WTC11 (cell line): ENCODE results near the gene PIGN. TPM values are rescaled to one million over a fixed set of nuclear protein-coding genes. Genes with fewer than 3 reads are reported as not detected.

ENCODE experiments used
- ATAC-seq: fragments of 200-7000 bp; cut with Tn5 transposase; 2 replicates; pipeline ENCODE4 v1.10.0; 2021; ENCODE audit warnings: mild to moderate bottlenecking, moderate library complexity
- CTCF ChIA-PET: fragments of 300-600 bp; sonication (Branson Sonifier 250); formaldehyde crosslinking; loops from one replicate; lab custom pipeline; 2021; ENCODE audit warnings: antibody characterized with exemption; lab: Charles Lee
- POLR2A ChIA-PET: fragments of 350-600 bp; sonication (Branson Sonifier 250); formaldehyde crosslinking; loops from one replicate; lab custom pipeline; 2021; ENCODE audit warnings: antibody characterized with exemption; lab: Charles Lee
- DNase-seq: peaks from one replicate; pipeline ENCODE4 v3.0.0; 2021; ENCODE audit warnings: low spot score
- H3K27ac Mint-ChIP-seq: 2 replicates; pipeline ENCODE4 v1.8.0; 2021; ENCODE audit warnings: mixed read lengths
- H3K27me3 Mint-ChIP-seq: 2 replicates; pipeline ENCODE4 v1.8.0; 2021; ENCODE audit warnings: low read depth, mild to moderate bottlenecking, moderate library complexity, mixed read lengths
- H3K36me3 Mint-ChIP-seq: 2 replicates; pipeline ENCODE4 v1.8.0; 2021; ENCODE audit warnings: mixed read lengths
- H3K4me1 Mint-ChIP-seq: 2 replicates; pipeline ENCODE4 v1.8.0; 2022; ENCODE audit warnings: mixed read lengths
- H3K4me3 Mint-ChIP-seq: 2 replicates; pipeline ENCODE4 v1.8.0; 2021; ENCODE audit warnings: mild to moderate bottlenecking, moderate library complexity, mixed read lengths
- H3K9me3 Mint-ChIP-seq: 2 replicates; pipeline ENCODE4 v1.8.0; 2021; ENCODE audit warnings: mixed read lengths
- ATF6 ChIP-seq: sonication (generic); formaldehyde crosslinking; IDR thresholded peaks from 2 replicates; pipeline ENCODE4 v1.8.1; 2023; ENCODE audit warnings: mild to moderate bottlenecking, missing genetic modification reagents
- E2F1 ChIP-seq: sonication (generic); formaldehyde crosslinking; IDR thresholded peaks from 2 replicates; pipeline ENCODE4 v1.8.0; 2022; ENCODE audit warnings: mild to moderate bottlenecking, missing genetic modification reagents
- E2F4 ChIP-seq: sonication (generic); formaldehyde crosslinking; IDR thresholded peaks from 2 replicates; pipeline ENCODE4 v1.8.1; 2022; ENCODE audit warnings: low read depth, mild to moderate bottlenecking, moderate library complexity, missing genetic modification reagents, borderline replicate concordance
- ERG ChIP-seq: fragments of 250-450 bp; sonication (Bioruptor Pico); IDR thresholded peaks from 2 replicates; pipeline ENCODE4 v1.8.0; 2021; ENCODE audit warnings: mild to moderate bottlenecking
- FOXP4 ChIP-seq: sonication (generic); formaldehyde crosslinking; IDR thresholded peaks from 2 replicates; pipeline ENCODE4 v1.8.0; 2022; ENCODE audit warnings: mild to moderate bottlenecking, missing genetic modification reagents
- GABPB1 ChIP-seq: sonication (generic); formaldehyde crosslinking; IDR thresholded peaks from 2 replicates; pipeline ENCODE4 v1.8.1; 2023; ENCODE audit warnings: mild to moderate bottlenecking, missing genetic modification reagents
- IRF1 ChIP-seq: sonication (generic); formaldehyde crosslinking; IDR thresholded peaks from 2 replicates; pipeline ENCODE4 v1.8.0; 2023; ENCODE audit warnings: missing genetic modification reagents
- JUN ChIP-seq: sonication (generic); formaldehyde crosslinking; IDR thresholded peaks from 2 replicates; pipeline ENCODE4 v1.8.0; 2023; ENCODE audit warnings: mild to moderate bottlenecking, missing genetic modification reagents
- MYBL2 ChIP-seq: sonication (generic); formaldehyde crosslinking; IDR thresholded peaks from 2 replicates; pipeline ENCODE4 v1.8.1; 2023; ENCODE audit warnings: mild to moderate bottlenecking, moderate library complexity, missing genetic modification reagents
- NR2C2 ChIP-seq: sonication (generic); formaldehyde crosslinking; IDR thresholded peaks from 2 replicates; pipeline ENCODE4 v1.8.0; 2022; ENCODE audit warnings: mild to moderate bottlenecking, missing genetic modification reagents
- NR3C1 ChIP-seq: sonication (generic); formaldehyde crosslinking; conservative IDR thresholded peaks from 2 replicates; pipeline ENCODE4 v1.8.1; 2023; ENCODE audit warnings: low read depth, mild to moderate bottlenecking, missing genetic modification reagents
- SP1 ChIP-seq: sonication (generic); formaldehyde crosslinking; conservative IDR thresholded peaks from 2 replicates; pipeline ENCODE4 v1.8.1; 2022; ENCODE audit warnings: missing genetic modification reagents
- USF2 ChIP-seq: sonication (generic); formaldehyde crosslinking; IDR thresholded peaks from 2 replicates; pipeline ENCODE4 v1.8.1; 2023; ENCODE audit warnings: mild to moderate bottlenecking, missing genetic modification reagents, moderate library complexity
- ZNF281 ChIP-seq: sonication (generic); formaldehyde crosslinking; IDR thresholded peaks from 2 replicates; pipeline ENCODE4 v1.8.0; 2023; ENCODE audit warnings: mild to moderate bottlenecking, missing genetic modification reagents
- ZNF416 ChIP-seq: fragments of 250-450 bp; sonication (Bioruptor Pico); IDR thresholded peaks from 2 replicates; pipeline ENCODE4 v1.9.0; 2021; ENCODE audit warnings: mild to moderate bottlenecking, inconsistent platforms
- ZNF512 ChIP-seq: sonication (generic); formaldehyde crosslinking; IDR thresholded peaks from 2 replicates; pipeline ENCODE4 v1.8.1; 2022; ENCODE audit warnings: missing genetic modification reagents, borderline replicate concordance
- total RNA-seq: library from RNA; stranded (reverse); gene quantifications from 3 replicates; pipeline ENCODE4 v1.2.3, GENCODE V29; 2021

The PIGN gene
- total RNA-seq, 1 experiment from 2014 or later, result 23.4 TPM

- TF ChIP-seq USF2 (CRISPR knock-in tag) (no peak), FOXP4 (CRISPR knock-in tag) (no peak), MYBL2 (CRISPR knock-in tag) (no peak), NR2C2 (CRISPR knock-in tag) (no peak), NR3C1 (CRISPR knock-in tag) (no peak), E2F4 (CRISPR knock-in tag) (no peak), ZNF281 (CRISPR knock-in tag) (no peak), ERG (no peak)
These were observed 122.5 kb downstream of the PIGN start (continued) for GRCh38 chr18:62064361-62064760.

- TF ChIP-seq GABPB1 (CRISPR knock-in tag), result no peak
- no peak for TF ChIP-seq ZNF416 (CRISPR knock-in tag)
- no peak for TF ChIP-seq ATF6 (CRISPR knock-in tag)
- TF ChIP-seq SP1 (CRISPR knock-in tag), result no peak
- no peak for TF ChIP-seq E2F1
- no peak for TF ChIP-seq MYBL2 (CRISPR knock-in tag)
- TF ChIP-seq IRF1 (CRISPR knock-in tag), result no peak
- TF ChIP-seq JUN (CRISPR knock-in tag), result no peak
- TF ChIP-seq ZNF512 (CRISPR knock-in tag), result no peak
- no peaks in the 10 kb centered on the region for H3K4me1 Mint-ChIP-seq
- POLR2A ChIA-PET, result no interaction called here
- H3K27me3 Mint-ChIP-seq, result no peaks in the 10 kb centered on the region
- no peak overlapping the region for H3K4me3 Mint-ChIP-seq
- peaks cover 7% of the 10 kb centered on the region for H3K36me3 Mint-ChIP-seq
- DNase-seq, result no peak
- H3K9me3 Mint-ChIP-seq, result peaks cover 1% of the 10 kb centered on the region; the same call in 1 of the 2 replicates
- no peak overlapping the region for H3K27ac Mint-ChIP-seq
- ATAC-seq, result no peak
- CTCF ChIA-PET, result no interaction called here
These were observed 124.9 kb downstream of the PIGN start for GRCh38 chr18:62061821-62062478.
